Neuron (in vitro differentiated cells): ENCODE results near the gene USP6NL.

Experiments used
- H2AFZ ChIP-seq: one replicate; pipeline ENCODE4 v1.6.1; 2013; ENCODE audit warnings: low read depth, mild to moderate bottlenecking, inconsistent platforms, low read length, moderate library complexity
- H3K27me3 ChIP-seq: one replicate; pipeline ENCODE4 v1.6.1; 2013; ENCODE audit warnings: low read length; ENCODE audit not compliant: insufficient read depth
- H3K36me3 ChIP-seq: one replicate; pipeline ENCODE4 v1.6.1; 2013; ENCODE audit warnings: low read length; ENCODE audit not compliant: insufficient read depth
- H3K4me1 ChIP-seq: one replicate; pipeline ENCODE4 v1.6.1; 2013; ENCODE audit warnings: low read length; ENCODE audit not compliant: insufficient read depth
- H3K4me3 ChIP-seq: 2 replicates; pipeline ENCODE4 v1.5.1; 2013; ENCODE audit warnings: mild to moderate bottlenecking, low read length, moderate library complexity
- H3K9me3 ChIP-seq: one replicate; pipeline ENCODE4 v1.6.1; 2013; ENCODE audit warnings: low read length

Gene USP6NL

GRCh38 chr10:11548768-11549099 lies 62.7 kb downstream of the USP6NL start:
- no peak overlapping the region for H2AFZ ChIP-seq
- H3K4me1 ChIP-seq, result peaks cover 7% of the 10 kb centered on the region
- H3K27me3 ChIP-seq, result no peaks in the 10 kb centered on the region
- no peak overlapping the region for H3K4me3 ChIP-seq
- H3K36me3 ChIP-seq, result no peaks in the 10 kb centered on the region
- peaks cover 2% of the 10 kb centered on the region for H3K9me3 ChIP-seq

DNA sequence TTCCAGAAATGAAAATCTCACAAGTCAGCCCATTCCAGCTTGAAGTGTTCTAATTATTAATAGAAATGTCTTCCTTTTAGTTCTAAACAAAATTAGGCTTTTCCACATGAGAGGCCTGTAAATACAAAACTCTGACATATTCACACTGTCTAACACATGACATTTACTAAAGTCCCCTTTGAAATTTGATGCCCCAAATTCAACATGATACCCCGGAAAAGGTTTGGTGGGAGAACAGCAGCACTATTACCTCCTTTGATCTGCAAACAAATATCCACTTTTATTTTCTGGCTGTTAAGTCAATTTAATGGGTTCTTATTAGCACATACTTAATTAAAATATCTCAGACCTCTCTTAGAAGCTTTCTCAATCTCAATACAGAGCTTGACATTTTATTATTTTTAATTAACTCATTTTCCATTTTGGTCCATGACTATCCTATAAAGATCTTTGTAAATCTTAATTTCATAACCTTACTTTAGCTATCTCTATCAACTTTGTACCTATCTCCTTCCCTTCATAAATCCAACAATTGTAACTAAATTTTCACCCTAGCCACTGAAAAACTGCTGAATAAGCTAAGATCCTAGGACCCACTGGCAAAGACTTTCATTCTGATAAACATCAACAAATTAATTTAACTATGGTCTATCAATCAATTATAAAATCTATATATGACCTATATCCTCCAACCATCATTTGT lies 63.2 kb downstream of the USP6NL start:
- no peak overlapping the region for H3K4me3 ChIP-seq
- peaks cover 2% of the 10 kb centered on the region for H3K9me3 ChIP-seq
- no peak overlapping the region for H2AFZ ChIP-seq
- H3K27me3 ChIP-seq, result no peaks in the 10 kb centered on the region
- peaks cover 7% of the 10 kb centered on the region for H3K4me1 ChIP-seq
- H3K36me3 ChIP-seq, result no peaks in the 10 kb centered on the region

DNA sequence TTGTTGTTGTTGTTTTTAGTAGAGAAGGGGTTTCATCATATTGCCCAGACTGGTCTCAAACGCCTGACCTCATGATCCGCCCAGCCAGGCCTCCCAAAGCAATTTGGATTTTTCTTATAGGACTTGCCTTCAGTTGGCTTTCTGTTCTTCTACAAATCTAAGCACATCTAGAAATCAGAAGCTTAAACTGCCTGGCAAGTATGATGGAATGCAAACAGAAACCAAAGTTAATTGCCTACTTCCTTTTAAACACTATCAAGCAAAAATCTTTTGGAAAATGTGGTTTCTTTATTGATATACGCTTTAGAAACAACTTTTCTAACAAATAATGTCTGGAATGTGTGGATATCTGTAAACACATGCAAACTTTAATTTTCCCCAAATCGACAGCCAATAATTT lies 64.9 kb downstream of the USP6NL start:
- H3K4me3 ChIP-seq, result no peak overlapping the region
- H3K36me3 ChIP-seq, result no peaks in the 10 kb centered on the region
- peaks cover 2% of the 10 kb centered on the region for H3K9me3 ChIP-seq
- H3K4me1 ChIP-seq, result peaks cover 11% of the 10 kb centered on the region
- no peaks in the 10 kb centered on the region for H3K27me3 ChIP-seq
- no peak overlapping the region for H2AFZ ChIP-seq

GRCh38 chr10:11541296-11541695 lies 70.2 kb downstream of the USP6NL start:
- Histone ChIP-seq H3K36me3 (no peaks in the 10 kb centered on the region), H3K27me3 (no peaks in the 10 kb centered on the region), H2AFZ (no peak overlapping the region), H3K9me3 (no peaks in the 10 kb centered on the region), H3K4me3 (no peak overlapping the region), H3K4me1 (peaks cover 15% of the 10 kb centered on the region)

DNA sequence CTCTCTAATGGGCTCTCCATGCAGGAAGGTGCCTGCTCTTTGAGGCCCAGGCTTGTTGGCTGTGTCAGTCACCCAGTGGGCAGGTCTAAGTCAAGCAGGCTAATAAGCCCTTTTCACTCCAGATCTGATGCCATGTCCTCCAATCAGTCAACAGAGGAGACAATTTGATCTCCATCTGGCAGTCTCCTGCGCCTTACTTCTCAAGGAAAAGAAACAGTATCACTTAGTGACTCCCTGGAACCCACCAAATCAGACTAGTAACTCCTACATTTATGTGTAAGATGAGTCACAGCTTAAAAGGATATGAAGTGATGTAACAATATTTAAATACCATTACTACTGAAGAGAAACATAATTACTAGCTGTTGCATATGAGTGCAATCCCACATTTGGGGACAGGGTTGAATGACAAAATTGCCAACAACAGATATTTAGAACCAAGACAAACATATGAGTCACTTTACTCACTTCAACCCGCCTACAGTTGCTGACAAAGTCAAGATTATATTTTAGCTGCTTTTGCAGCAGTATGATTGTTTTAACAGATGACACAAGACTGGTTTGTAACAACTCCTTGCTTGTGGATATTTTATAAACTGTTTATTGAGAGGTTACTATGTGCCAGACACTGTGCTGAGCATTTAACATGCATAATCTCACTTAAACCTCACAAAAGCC lies 72.1 kb downstream of the USP6NL start:
- no peaks in the 10 kb centered on the region for H3K27me3 ChIP-seq
- H3K4me3 ChIP-seq, result no peak overlapping the region
- no peaks in the 10 kb centered on the region for H3K9me3 ChIP-seq
- no peak overlapping the region for H2AFZ ChIP-seq
- no peaks in the 10 kb centered on the region for H3K36me3 ChIP-seq
- H3K4me1 ChIP-seq, result peaks cover 17% of the 10 kb centered on the region

GRCh38 chr10:11538834-11539190 lies 72.6 kb downstream of the USP6NL start:
- peaks cover 17% of the 10 kb centered on the region for H3K4me1 ChIP-seq
- H3K4me3 ChIP-seq, result no peak overlapping the region
- no peaks in the 10 kb centered on the region for H3K36me3 ChIP-seq
- H2AFZ ChIP-seq, result no peak overlapping the region
- H3K27me3 ChIP-seq, result no peaks in the 10 kb centered on the region
- no peaks in the 10 kb centered on the region for H3K9me3 ChIP-seq

DNA sequence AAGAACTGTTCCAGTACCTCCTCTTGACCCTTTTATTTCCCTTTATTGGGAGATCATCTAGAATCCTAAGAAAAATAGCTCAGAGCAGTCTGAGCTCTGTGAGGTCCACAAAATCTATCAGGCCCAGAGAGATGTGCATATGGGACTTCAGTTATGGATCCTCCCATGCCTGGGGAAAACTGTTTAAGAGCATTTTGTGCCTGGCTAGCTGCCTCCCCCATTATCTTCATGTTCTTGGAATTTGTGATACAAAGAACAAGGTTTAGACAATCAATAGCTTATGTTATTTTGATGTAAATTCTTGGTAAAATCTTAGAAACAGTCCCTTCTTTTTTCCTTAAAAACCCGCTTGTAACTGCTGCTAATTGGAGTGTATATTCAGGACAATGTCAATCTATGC lies 75.2 kb downstream of the USP6NL start:
- Histone ChIP-seq H3K4me1 (peaks cover 15% of the 10 kb centered on the region), H2AFZ (no peak overlapping the region)

GRCh38 chr10:11535346-11535959 lies 76.0 kb downstream of the USP6NL start:
- H3K4me3 ChIP-seq, result no peak overlapping the region
- no peaks in the 10 kb centered on the region for H3K9me3 ChIP-seq
- peaks cover 15% of the 10 kb centered on the region for H3K4me1 ChIP-seq
- H2AFZ ChIP-seq, result no peak overlapping the region
- no peaks in the 10 kb centered on the region for H3K36me3 ChIP-seq
- no peaks in the 10 kb centered on the region for H3K27me3 ChIP-seq

More for the DNA sequence above, 75.2 kb downstream of the USP6NL start:
- Histone ChIP-seq H3K4me3 (no peak overlapping the region), H3K27me3 (no peaks in the 10 kb centered on the region), H3K9me3 (no peaks in the 10 kb centered on the region), H3K36me3 (no peaks in the 10 kb centered on the region)

GRCh38 chr10:11533328-11533781 lies 78.1 kb downstream of the USP6NL start:
- no peaks in the 10 kb centered on the region for H3K36me3 ChIP-seq
- H3K4me3 ChIP-seq, result no peak overlapping the region
- H3K9me3 ChIP-seq, result no peaks in the 10 kb centered on the region
- no peaks in the 10 kb centered on the region for H3K27me3 ChIP-seq
- H3K4me1 ChIP-seq, result peaks cover 15% of the 10 kb centered on the region
- H2AFZ ChIP-seq, result no peak overlapping the region

GRCh38 chr10:11532306-11532705 lies 79.1 kb downstream of the USP6NL start:
- Histone ChIP-seq H3K36me3 (no peaks in the 10 kb centered on the region), H3K27me3 (no peaks in the 10 kb centered on the region), H2AFZ (no peak overlapping the region), H3K4me1 (peaks cover 15% of the 10 kb centered on the region), H3K4me3 (no peak overlapping the region), H3K9me3 (no peaks in the 10 kb centered on the region)

GRCh38 chr10:11530806-11531205 lies 80.6 kb downstream of the USP6NL start:
- H3K4me3 ChIP-seq, result no peak overlapping the region
- peaks cover 11% of the 10 kb centered on the region for H3K4me1 ChIP-seq
- peaks cover 5% of the 10 kb centered on the region for H3K36me3 ChIP-seq
- H3K9me3 ChIP-seq, result no peaks in the 10 kb centered on the region
- H2AFZ ChIP-seq, result no peak overlapping the region
- no peaks in the 10 kb centered on the region for H3K27me3 ChIP-seq

DNA sequence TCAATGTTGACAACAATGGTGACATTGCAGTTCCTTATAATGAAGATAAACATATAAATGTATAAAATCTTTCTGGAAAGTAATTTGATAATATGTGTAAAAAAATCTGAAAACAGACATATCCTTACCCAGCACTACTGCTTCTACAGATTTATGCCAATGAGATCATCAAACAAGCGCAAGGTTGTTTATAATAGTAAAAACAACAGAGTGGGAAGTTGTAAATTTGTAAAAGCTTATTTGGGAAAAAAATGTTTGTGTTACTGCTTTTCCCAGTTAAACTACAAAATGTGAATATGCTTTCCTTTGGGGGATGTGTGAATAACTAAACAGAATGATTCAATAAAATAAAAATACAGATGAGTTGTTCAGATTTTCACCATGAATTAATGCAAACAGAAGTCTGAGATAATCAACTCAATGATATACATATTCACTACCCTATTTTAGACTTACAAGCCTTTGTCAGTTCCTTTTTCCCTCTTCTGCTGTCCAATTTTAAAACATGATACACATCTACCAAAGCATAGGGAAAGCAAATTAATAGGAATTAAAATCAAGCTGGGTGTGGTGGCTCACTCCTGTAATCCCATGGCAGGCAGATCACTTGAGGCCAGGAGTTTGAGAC lies 82.1 kb downstream of the USP6NL start:
- no peak overlapping the region for H2AFZ ChIP-seq
- H3K27me3 ChIP-seq, result no peaks in the 10 kb centered on the region
- H3K9me3 ChIP-seq, result no peaks in the 10 kb centered on the region
- H3K4me1 ChIP-seq, result peaks cover 11% of the 10 kb centered on the region
- peaks cover 12% of the 10 kb centered on the region for H3K36me3 ChIP-seq
- H3K4me3 ChIP-seq, result no peak overlapping the region

DNA sequence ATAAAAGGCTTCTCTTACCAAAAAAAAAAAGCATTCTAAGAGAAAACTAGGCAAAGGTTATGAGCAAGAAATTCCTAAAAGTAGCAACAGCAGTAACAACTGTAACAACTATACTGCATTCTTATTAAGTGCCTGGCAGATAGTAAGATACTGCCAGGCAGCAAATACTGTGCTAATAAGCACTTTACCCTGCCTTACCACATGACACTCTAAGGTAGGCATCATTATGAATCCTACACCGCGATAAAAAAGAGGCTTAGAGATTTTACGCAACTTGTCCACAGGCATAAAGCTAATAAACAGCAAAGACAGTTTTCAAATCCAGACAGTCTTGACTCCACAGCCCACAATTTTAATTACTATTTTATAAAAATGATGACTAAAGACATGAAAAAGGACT lies 83.2 kb downstream of the USP6NL start:
- Histone ChIP-seq H3K4me3 (no peak overlapping the region), H3K36me3 (peaks cover 12% of the 10 kb centered on the region)

More for the DNA sequence above, 83.2 kb downstream of the USP6NL start:
- no peaks in the 10 kb centered on the region for H3K9me3 ChIP-seq
- no peaks in the 10 kb centered on the region for H3K27me3 ChIP-seq
- no peak overlapping the region for H2AFZ ChIP-seq
- peaks cover 11% of the 10 kb centered on the region for H3K4me1 ChIP-seq
